ENCODE data around the gene TMX2. TPM values are rescaled to one million over a fixed set of nuclear protein-coding genes. Genes with fewer than 3 reads are reported as not detected.

TMX2 gene
- total and polyA plus RNA-seq, 9 of the 15 experiments (the other 6 are each of a cell fraction or from before 2014, with no cell fraction given): 176 to 433 (median 227) TPM

- no peak for TF ChIP-seq RERE (CRISPR knock-in tag; IDR thresholded peaks at IDR 0.05; ENCODE audit: borderline replicate concordance)
- TF ChIP-seq SMC3 (conservative IDR thresholded peaks at IDR 0.05; ENCODE audit: insufficient read depth, low read depth, low read length): no peak
- no peak for TF ChIP-seq DNMT1 (IDR thresholded peaks at IDR 0.05)
- TF ChIP-seq NR3C1 (CRISPR knock-in tag; IDR thresholded peaks at IDR 0.05): no peak
- no peak for TF ChIP-seq NEUROD1 (IDR thresholded peaks at IDR 0.05; ENCODE audit: borderline replicate concordance, low read depth, low read length, partially characterized antibody)
- no peak for TF ChIP-seq MIER1 (IDR thresholded peaks at IDR 0.05; ENCODE audit: low read depth)
- no peak for TF ChIP-seq POLR2B (IDR thresholded peaks at IDR 0.05; ENCODE audit: low read depth, partially characterized antibody)
- peak; percentile 87 for TF ChIP-seq TCF3 (CRISPR knock-in tag; IDR thresholded peaks at IDR 0.05)
- no peak for TF ChIP-seq ILF3 (IDR thresholded peaks at IDR 0.05; ENCODE audit: borderline replicate concordance)
- TF ChIP-seq NCOR1 (IDR thresholded peaks at IDR 0.05): peak; percentile 86
- TF ChIP-seq POLR2G (IDR thresholded peaks at IDR 0.05; ENCODE audit: low read depth, low read length): no peak
- TF ChIP-seq FOXP4 (CRISPR knock-in tag; IDR thresholded peaks at IDR 0.05; ENCODE audit: borderline replicate concordance): no peak
- TF ChIP-seq BRD9 (IDR thresholded peaks at IDR 0.05; ENCODE audit: low read depth, partially characterized antibody): no peak
- peak; percentile 90 for TF ChIP-seq ZEB2 (IDR thresholded peaks at IDR 0.05)
- no peak for TF ChIP-seq IRF2 (CRISPR knock-in tag; IDR thresholded peaks at IDR 0.05)
- TF ChIP-seq ZNF324 (CRISPR knock-in tag; IDR thresholded peaks at IDR 0.05): no peak
- no peak for TF ChIP-seq ZNF347 (CRISPR knock-in tag; IDR thresholded peaks at IDR 0.05; ENCODE audit: low read depth)
- peak; percentile 76 for TF ChIP-seq PML (IDR thresholded peaks at IDR 0.05; ENCODE audit: low read length)
- peak; percentile 72; the same call in 1 of the 2 replicates for TF ChIP-seq SMARCA4 (IDR thresholded peaks at IDR 0.05)
- TF ChIP-seq EP300 (IDR thresholded peaks at IDR 0.05; ENCODE audit: low read length): peak; percentile 71
- TF ChIP-seq HMGN3 (IDR thresholded peaks at IDR 0.05; ENCODE audit: borderline replicate concordance, extremely low read depth, insufficient read length, low read depth, low read length): no peak
- 0 out of 2 replicates have a peak, but pooled peaks have one; percentile 41 for TF ChIP-seq SMAD4 (CRISPR knock-in tag; conservative IDR thresholded peaks at IDR 0.05)
These were observed 52.6 kb downstream of the TMX2 start (continued) for GRCh38 chr11:57764972-57765371.
